K562 (cell line): ENCODE results near the gene TMEM92. TPM values are rescaled to one million over a fixed set of nuclear protein-coding genes. Genes with fewer than 3 reads are reported as not detected.

ENCODE experiments used
- ATAC-seq: fragments of 200-7000 bp; cut with Tn5 transposase; 3 replicates; pipeline ENCODE4 v1.9.1; 2020; ENCODE audit warnings: moderate library complexity
- BruUV-seq: library from RNA; stranded (reverse); fragments of 400-500 nt; replicated peaks from 2 replicates; lab custom pipeline; 2021; lab: Mats Ljungman, UMichigan
- CTCF ChIA-PET: fragments of 300-600 bp; formaldehyde crosslinking; extraction: SDS; loops from one replicate; lab custom pipeline; 2021; ENCODE audit warnings: low intra/inter-chr PET ratio; lab: Yijun Ruan, JAX
- POLR2A ChIA-PET: fragments of 300-600, 350-650 bp; sonication (Branson Sonifier 250); formaldehyde crosslinking; extraction: SDS; loops from one replicate; lab custom pipeline; 2021; ENCODE audit warnings: antibody characterized with exemption, inconsistent platforms; lab: Yijun Ruan, JAX
- DNase-seq, 4 experiments: peaks; one replicate each; pipeline versions ENCODE4 v3.0.0 to v3.0.0-alpha.2; 2011 to 2018; ENCODE audit warnings: low spot score in 3 of 4, mixed read lengths in 3 of 4; ENCODE audit errors: extremely low read depth in 1 of 4
- FAIRE-seq: peaks from 2 replicates; lab custom pipeline; 2011; peaks lifted over from hg19 to GRCh38; lab: Jason Lieb, UNC
- H2AFZ ChIP-seq: 2 replicates; pipeline ENCODE4 v1.6.0; 2011; ENCODE audit warnings: low read depth, low read length, control low read depth, inconsistent platforms
- H3K27ac ChIP-seq: fragments of 200-600 bp; 3 replicates; pipeline ENCODE4 v1.8.0; 2011; ENCODE audit warnings: low read depth, mild to moderate bottlenecking, control low read depth, inconsistent platforms, low read length, moderate library complexity, mixed read lengths; ENCODE audit errors: extremely low read depth
- H3K27me3 ChIP-seq, 2 experiments: fragments of 300-600 bp in 1 of 2; 2 replicates in 1 of 2; 3 replicates in 1 of 2; pipeline versions ENCODE4 v1.6.0 to v1.8.0; 2011; ENCODE audit warnings: inconsistent platforms in 2 of 2, low read length in 2 of 2, mild to moderate bottlenecking in 1 of 2, mixed read lengths in 1 of 2, moderate library complexity in 1 of 2; ENCODE audit not compliant: control insufficient read depth in 2 of 2, insufficient read depth in 2 of 2
- H3K36me3 ChIP-seq: fragments of 300-600 bp; 3 replicates; pipeline ENCODE4 v1.8.0; 2011; ENCODE audit warnings: mild to moderate bottlenecking, low read length, inconsistent platforms; ENCODE audit not compliant: control insufficient read depth, insufficient read depth
- H3K4me1 ChIP-seq, 2 experiments: fragments of 200-600 bp in 1 of 2; replicated peaks in 1 of 2; 2 replicates in 1 of 2; 3 replicates in 1 of 2; pipeline versions ENCODE4 v1.5.1 to v1.8.0; 2011; ENCODE audit warnings: inconsistent platforms in 2 of 2, low read length in 2 of 2, mild to moderate bottlenecking in 1 of 2, mixed read lengths in 1 of 2, moderate library complexity in 1 of 2; ENCODE audit not compliant: control insufficient read depth in 2 of 2, insufficient read depth in 2 of 2
- H3K4me2 ChIP-seq: 2 replicates; pipeline ENCODE4 v1.6.1; 2011; ENCODE audit warnings: low read length, control low read depth, inconsistent platforms, mixed read lengths; ENCODE audit not compliant: insufficient read depth
- H3K4me3 ChIP-seq: fragments of 200-600 bp; sonication (generic), shearing (Covaris generic); 2 replicates; pipeline ENCODE4 v1.5.1; 2016; ENCODE audit warnings: control low read depth, inconsistent platforms
- H3K79me2 ChIP-seq: fragments of 200-600 bp; 3 replicates; pipeline ENCODE4 v1.8.0; 2011; ENCODE audit warnings: low read length, inconsistent platforms; ENCODE audit not compliant: control insufficient read depth, insufficient read depth
- H3K9ac ChIP-seq, 2 experiments: 2 replicates each; pipeline versions ENCODE4 v1.6.0 to v1.6.1; 2011; ENCODE audit warnings: low read depth in 2 of 2, low read length in 2 of 2, control low read depth in 1 of 2, inconsistent platforms in 1 of 2, mild to moderate bottlenecking in 1 of 2, mixed read lengths in 1 of 2; ENCODE audit not compliant: insufficient read depth in 1 of 2
- H3K9me1 ChIP-seq: one replicate; pipeline ENCODE4 v1.6.0; 2011; ENCODE audit warnings: inconsistent platforms, mild to moderate bottlenecking, low read length, moderate library complexity; ENCODE audit not compliant: control insufficient read depth, insufficient read depth
- H3K9me3 ChIP-seq: replicated peaks from 2 replicates; pipeline ENCODE4 v1.5.1; 2011; ENCODE audit warnings: low read depth, low read length, inconsistent platforms; ENCODE audit not compliant: control insufficient read depth, insufficient read depth
- H4K20me1 ChIP-seq: replicated peaks from 2 replicates; pipeline ENCODE4 v1.6.1; 2011; ENCODE audit warnings: low read length, inconsistent platforms, mixed read lengths; ENCODE audit not compliant: control insufficient read depth, insufficient read depth
- COPS2 ChIP-seq: fragments of 450-650 bp; conservative IDR thresholded peaks from 2 replicates; pipeline ENCODE4 v1.6.1; 2016; ENCODE audit warnings: mild to moderate bottlenecking, moderate library complexity
- CTBP1 ChIP-seq: fragments of 450-650 bp; IDR thresholded peaks from 2 replicates; pipeline ENCODE4 v1.6.1; 2016; ENCODE audit warnings: borderline replicate concordance
- GATA2 ChIP-seq: sonication (generic); formaldehyde crosslinking; IDR thresholded peaks from 2 replicates; pipeline ENCODE4 v1.4.0; 2020; ENCODE audit warnings: mild to moderate bottlenecking, missing genetic modification reagents
- KLF6 ChIP-seq: fragments of 250-450 bp; sonication (Bioruptor Pico); IDR thresholded peaks from 2 replicates; pipeline ENCODE4 v1.4.0; 2020; ENCODE audit warnings: mild to moderate bottlenecking, moderate library complexity, borderline replicate concordance
- NR4A1 ChIP-seq, 2 experiments: fragments of 250-450 bp in 1 of 2; fragments of 450-650 bp in 1 of 2; sonication (Bioruptor Pico) in 1 of 2; IDR thresholded peaks; 2 replicates each; pipeline versions ENCODE4 v1.4.0 to v1.6.1; 2016 to 2020; ENCODE audit warnings: mild to moderate bottlenecking in 2 of 2, missing compliant biosample characterization in 1 of 2, missing genetic modification characterization in 1 of 2, moderate library complexity in 1 of 2
- ZNF146 ChIP-seq: IDR thresholded peaks from one replicate; pipeline ENCODE4 v1.6.1; 2018; ENCODE audit warnings: missing compliant biosample characterization; ENCODE audit not compliant: unreplicated experiment
- ZNF561 ChIP-seq: fragments of 450-650 bp; formaldehyde crosslinking; conservative IDR thresholded peaks from 2 replicates; pipeline ENCODE4 v1.4.0; 2020; ENCODE audit warnings: mild to moderate bottlenecking, moderate library complexity
- WGBS: fragments of 100-300 bp; shearing (Covaris generic); methylation state at CpG from one replicate; pipeline ENCODE4 v1.1.6; 2016; ENCODE audit warnings: low coverage, mixed read lengths; ENCODE audit not compliant: insufficient coverage; ENCODE audit errors: missing lambda C conversion rate; 5-methylcytosine and 5-hydroxymethylcytosine counted together
- in situ Hi-C: fragments of 300-500 bp; cut with MboI; formaldehyde crosslinking; loops from 4 replicates; pipeline ENCODE4 v1.15.0; 2018; ENCODE audit warnings: inconsistent platforms, mixed read lengths
- intact Hi-C: fragments of 100-400 bp; cut with micrococcal nuclease; formaldehyde crosslinking; loops from 2 replicates; pipeline ENCODE4 v1.14.2; 2022
- polyA plus RNA-seq, 8 experiments: library from polyadenylated mRNA; depleted of rRNA in 4 of 8; stranded (reverse) in 5 of 8; unstranded in 3 of 8; fragments of >200 nt; fragmentation: Nextera tagmentation in 2 of 8; fragmentation: Illumina TruSeq in 1 of 8; extraction: Ambion mirVana in 2 of 8; extraction: Trizol in 1 of 8; gene quantifications; 2 replicates each; pipeline versions ENCODE4 v1.2.1 to v1.2.3, GENCODE V29; 2011 to 2014; ENCODE audit warnings: inconsistent platforms in 1 of 8, missing spikeins in 1 of 8
- total RNA-seq, 7 experiments: library from RNA; depleted of rRNA in 6 of 7; stranded (reverse); fragments of >200 nt in 6 of 7; fragmentation: Illumina TruSeq in 2 of 7; extraction: Trizol in 2 of 7; gene quantifications; 2 replicates each; pipeline versions ENCODE4 v1.2.1 to v1.2.3, GENCODE V29; 2011 to 2021; ENCODE audit warnings: low replicate concordance in 1 of 7

Gene TMEM92
- total and polyA plus RNA-seq, 9 of the 15 experiments (the other 6 are each of a cell fraction or from before 2014, with no cell fraction given), result 0.14 to 2.1 (median 0.40) TPM

DNA sequence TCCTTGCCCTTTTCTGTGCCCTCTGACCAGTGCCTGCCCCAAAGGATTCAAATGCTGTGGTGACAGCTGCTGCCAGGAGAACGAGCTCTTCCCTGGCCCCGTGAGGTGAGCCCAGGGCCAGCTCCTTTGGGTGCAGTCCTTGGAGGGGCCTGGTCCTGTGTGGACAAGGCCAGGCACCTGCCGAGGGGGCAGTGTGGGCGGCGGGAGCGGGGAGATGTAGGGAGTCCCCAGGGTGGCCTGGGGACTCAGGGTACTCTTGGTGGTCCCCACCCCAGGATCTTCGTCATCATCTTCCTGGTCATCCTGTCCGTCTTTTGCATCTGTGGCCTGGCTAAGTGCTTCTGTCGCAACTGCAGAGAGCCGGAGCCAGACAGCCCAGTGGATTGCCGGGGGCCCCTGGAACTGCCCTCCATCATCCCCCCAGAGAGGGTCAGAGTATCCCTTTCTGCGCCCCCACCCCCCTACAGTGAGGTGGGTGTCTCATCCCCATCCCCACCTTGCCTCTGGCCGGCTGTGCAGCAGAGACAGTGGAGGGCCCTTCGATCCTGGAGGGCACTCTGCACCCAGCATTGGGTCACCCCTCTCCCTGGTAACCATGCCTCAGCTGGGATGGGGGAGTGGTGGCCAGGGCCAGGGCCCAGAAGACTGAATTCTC is 4.4 kb downstream of the TMEM92 start:
- Histone ChIP-seq H3K36me3 (no peaks in the 10 kb centered on the region), H3K79me2 (no peaks in the 10 kb centered on the region), H3K4me3 (no peak overlapping the region), H3K9me1 (no peaks in the 10 kb centered on the region), H3K27ac (no peak overlapping the region), H4K20me1 (no peaks in the 10 kb centered on the region), H3K4me1 (peaks cover 1 to 11% of the 10 kb centered on the region in 2 experiments; a peak in 3 of 5 replicates), H3K9me3 (no peaks in the 10 kb centered on the region), H3K4me2 (no peak overlapping the region), H2AFZ (no peak overlapping the region), H3K9ac (no peak overlapping the region), H3K27me3 (peaks cover 0 to 31% of the 10 kb centered on the region in 2 experiments; a peak in 2 of 5 replicates)
- WGBS, result 13% methylated on average over 13 of the region's 14 CpGs
- CTCF ChIA-PET, result no interaction called here
- POLR2A ChIA-PET, result interaction anchor here (0.6 to 1.2 kb wide), 3 partner anchors 28 to 40 kb away, joined by 3 read pairs; no protein-coding TSS in a partner anchor
- no TSS peak for BruUV-seq
- DNase-seq (no peak), FAIRE-seq (no peak), ATAC-seq (no peak)
- in situ Hi-C loops (no loop called here), intact Hi-C loops (no loop called here)
- TF ChIP-seq ZNF146 (CRISPR knock-in tag) (no peak), ZNF561 (CRISPR knock-in tag) (no peak), CTBP1 (no peak), KLF6 (no peak), NR4A1 (CRISPR knock-in tag; IDR thresholded peaks at IDR 0.05) (no peak), NR4A1 (tag; IDR thresholded peaks at IDR 0.05) (no peak), COPS2 (no peak), GATA2 (CRISPR knock-in tag) (no peak)
